HL-60 (cell line): ENCODE measurements around the gene CNTN2.

ENCODE experiments used
- CTCF ChIP-seq: IDR thresholded peaks from one replicate; pipeline ENCODE4 v1.5.1; 2011; ENCODE audit warnings: low read length, control low read depth, inconsistent platforms; ENCODE audit not compliant: insufficient read depth
- POLR2AphosphoS5 ChIP-seq: IDR thresholded peaks from 2 replicates; pipeline ENCODE4 v1.6.1; 2012; ENCODE audit warnings: low read depth
- REST ChIP-seq: IDR thresholded peaks from 2 replicates; pipeline ENCODE4 v1.6.1; 2012; ENCODE audit warnings: low read depth; ENCODE audit not compliant: insufficient replicate concordance

- no peak for TF ChIP-seq POLR2AphosphoS5
- TF ChIP-seq CTCF: no peak
- TF ChIP-seq REST: no peak
Measured at GRCh38 chr1:205065666-205066065, 22.7 kb downstream of the CNTN2 start.
